Measurements from ENCODE around the gene RALGAPA2. TPM values are rescaled to one million over a fixed set of nuclear protein-coding genes. Genes with fewer than 3 reads are reported as not detected.

The RALGAPA2 gene
- 5.7 and 10.1 TPM in 2 replicates for total RNA-seq

DNA sequence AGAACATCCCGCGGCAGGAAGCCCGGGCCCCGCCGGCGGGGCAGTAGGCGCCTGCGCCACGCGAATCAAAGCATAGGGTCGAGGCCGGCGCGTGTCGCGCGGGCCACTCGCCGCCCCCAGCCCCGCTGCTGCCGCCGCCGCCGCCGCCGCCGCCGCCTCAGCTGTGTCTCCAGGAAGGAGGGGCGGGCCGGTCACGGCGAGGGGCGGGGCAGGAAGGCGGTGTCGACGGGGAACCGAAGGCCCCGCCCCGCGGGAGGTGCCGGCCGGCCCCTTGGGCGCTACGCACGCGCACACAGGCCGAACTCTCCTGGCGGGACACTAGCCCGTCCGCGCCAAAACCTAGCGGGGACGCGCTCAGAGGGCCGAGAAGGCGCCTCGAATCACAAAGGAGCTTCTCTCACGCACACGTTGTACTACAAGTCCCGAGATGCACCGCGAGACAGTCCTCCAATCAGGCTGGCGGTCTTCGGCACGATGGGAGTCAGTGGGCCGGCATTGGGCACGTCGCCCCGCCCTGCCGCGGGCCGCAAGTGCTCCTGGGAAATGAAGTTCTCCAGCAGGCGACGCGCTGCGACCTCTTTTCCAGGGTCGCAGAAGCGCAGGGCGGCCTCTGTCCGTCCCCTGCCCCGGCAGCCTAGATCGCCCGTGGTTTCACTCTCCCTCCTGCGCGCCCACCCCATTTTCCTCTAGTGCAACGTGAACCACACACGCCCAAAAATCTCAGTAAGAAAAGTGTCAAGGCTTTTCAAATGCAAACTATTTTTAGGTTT is at the start of gene RALGAPA2:
TSS of gene RALGAPA2 (minus strand) at position 171 of the 770 bp plus-strand sequence. CDS start at position 7, 164 bp downstream.

DNA sequence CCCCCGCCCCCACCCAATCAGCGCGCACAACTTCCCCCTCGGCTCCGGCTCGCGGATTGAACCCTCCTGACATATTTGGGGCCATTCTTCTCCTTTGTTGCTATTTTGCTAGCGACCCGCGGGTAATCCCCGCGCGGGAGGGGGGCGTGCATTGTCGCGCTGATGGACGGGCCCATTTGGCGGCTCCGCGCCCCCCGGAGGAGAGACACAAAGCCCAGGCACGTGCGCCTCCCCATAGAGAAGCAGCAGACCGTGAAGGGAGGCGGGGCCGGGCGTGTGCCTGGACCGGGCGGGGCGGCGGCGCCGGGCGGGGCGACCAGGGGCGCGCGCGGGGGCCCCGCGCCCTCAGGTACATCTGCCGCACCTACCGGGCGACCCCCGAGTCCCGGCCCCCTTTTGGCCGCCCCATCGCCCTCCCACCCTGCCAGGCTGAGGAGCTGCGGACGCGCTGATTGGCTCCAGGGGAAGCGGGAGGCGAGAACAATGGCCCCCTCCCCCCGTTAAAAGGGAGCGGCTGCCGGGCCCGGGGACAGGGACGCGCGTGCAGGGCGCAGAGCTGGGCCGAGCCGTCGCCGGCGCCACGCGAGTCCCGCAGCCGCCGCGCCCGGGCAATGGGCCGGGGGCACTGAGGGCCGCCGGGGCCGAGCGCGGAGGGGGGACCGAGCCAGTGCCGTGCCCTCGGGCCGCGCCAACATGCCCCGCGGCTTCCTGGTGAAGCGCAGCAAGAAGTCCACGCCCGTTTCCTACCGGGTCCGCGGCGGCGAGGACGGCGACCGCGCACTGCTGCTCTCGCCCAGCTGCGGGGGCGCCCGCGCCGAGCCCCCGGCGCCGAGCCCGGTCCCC is 344.6 kb downstream of the RALGAPA2 start, which contains the start of gene INSM1:
TSS of gene INSM1 (plus strand) at position 530 of the 843 bp plus-strand sequence. CDS start at position 694, 164 bp downstream.

Data from mesangial cell (primary cell).